Endothelial cell of umbilical vein (primary cell): ENCODE measurements around the gene CNTN5. TPM values are rescaled to one million over a fixed set of nuclear protein-coding genes. Genes with fewer than 3 reads are reported as not detected.

Experiments used
- BruUV-seq: library from RNA; stranded (reverse); fragments of 400-500 nt; replicated peaks from 2 replicates; lab custom pipeline; 2021; lab: Mats Ljungman, UMichigan
- CTCF ChIA-PET: fragments of 300-600, 350-600 bp; sonication (Branson Sonifier 250); formaldehyde crosslinking; loops from one replicate; lab custom pipeline; 2021; ENCODE audit warnings: antibody characterized with exemption, inconsistent platforms; lab: Charles Lee
- POLR2A ChIA-PET: fragments of 300-600, 350-600 bp; sonication (Branson Sonifier 250); formaldehyde crosslinking; loops from one replicate; lab custom pipeline; 2021; ENCODE audit warnings: antibody characterized with exemption, inconsistent platforms; lab: Charles Lee
- DNase-seq: peaks from one replicate; pipeline ENCODE4 v3.0.0-alpha.2; 2011; ENCODE audit warnings: low read depth, low spot score
- FAIRE-seq: peaks from 2 replicates; lab custom pipeline; 2011; peaks lifted over from hg19 to GRCh38; lab: Jason Lieb, UNC
- H2AFZ ChIP-seq: 2 replicates; pipeline ENCODE4 v1.6.0; 2012; ENCODE audit warnings: low read depth, low read length, control low read depth, inconsistent platforms
- H3K27ac ChIP-seq: 2 replicates; pipeline ENCODE4 v1.5.1; 2011; ENCODE audit warnings: low read depth, mild to moderate bottlenecking, control low read depth, low read length, moderate library complexity; ENCODE audit not compliant: insufficient read depth
- H3K27me3 ChIP-seq, 2 experiments: 2 replicates each; pipeline versions ENCODE4 v1.6.0 to v1.6.1; 2011; ENCODE audit warnings: low read length in 2 of 2, mixed read lengths in 1 of 2; ENCODE audit not compliant: control insufficient read depth in 2 of 2, insufficient read depth in 2 of 2
- H3K36me3 ChIP-seq, 2 experiments: 2 replicates in 1 of 2; 3 replicates in 1 of 2; pipeline ENCODE4 v1.5.1; 2011; ENCODE audit warnings: low read length in 2 of 2, mild to moderate bottlenecking in 1 of 2, moderate library complexity in 1 of 2; ENCODE audit not compliant: control insufficient read depth in 2 of 2, insufficient read depth in 2 of 2; ENCODE audit errors: extremely low read depth in 1 of 2
- H3K4me1 ChIP-seq: 3 replicates; pipeline ENCODE4 v1.5.1; 2011; ENCODE audit warnings: mild to moderate bottlenecking, low read length; ENCODE audit not compliant: control insufficient read depth, insufficient read depth; ENCODE audit errors: extremely low read depth
- H3K4me2 ChIP-seq: 2 replicates; pipeline ENCODE4 v1.6.1; 2011; ENCODE audit warnings: low read length, control low read depth, mixed read lengths; ENCODE audit not compliant: insufficient read depth
- H3K4me3 ChIP-seq, 3 experiments: fragments of 200-600 bp in 1 of 3; sonication (generic), shearing (Covaris generic) in 1 of 3; replicated peaks in 1 of 3; 2 replicates each; pipeline ENCODE4 v1.5.1; 2011 to 2016; ENCODE audit warnings: control low read depth in 3 of 3, low read length in 3 of 3, mild to moderate bottlenecking in 2 of 3, inconsistent platforms in 1 of 3, low read depth in 1 of 3, moderate library complexity in 1 of 3; ENCODE audit not compliant: insufficient read depth in 1 of 3
- H3K79me2 ChIP-seq: 2 replicates; pipeline ENCODE4 v1.6.0; 2012; ENCODE audit warnings: low read length, inconsistent platforms; ENCODE audit not compliant: control insufficient read depth, insufficient read depth
- H3K9ac ChIP-seq: replicated peaks from 2 replicates; pipeline ENCODE3; 2011; ENCODE audit warnings: low read length, control low read depth; ENCODE audit not compliant: insufficient read depth; ENCODE audit errors: extremely low read depth
- H3K9me1 ChIP-seq: replicated peaks from 3 replicates; pipeline ENCODE4 v1.6.0; 2011; ENCODE audit warnings: mild to moderate bottlenecking, low read length; ENCODE audit not compliant: control insufficient read depth, insufficient read depth; ENCODE audit errors: extremely low read depth
- H3K9me3 ChIP-seq: replicated peaks from 2 replicates; pipeline ENCODE4 v1.5.1; 2012; ENCODE audit warnings: low read length, inconsistent platforms; ENCODE audit not compliant: control insufficient read depth, insufficient read depth
- H4K20me1 ChIP-seq: replicated peaks from 2 replicates; pipeline ENCODE3; 2011; ENCODE audit warnings: mild to moderate bottlenecking, low read length; ENCODE audit not compliant: control insufficient read depth, insufficient read depth; ENCODE audit errors: extremely low read depth
- CTCF ChIP-seq, 2 donors: IDR thresholded peaks; 1 replicate in 1 of 2; 2 replicates in 1 of 2; pipeline ENCODE4 v1.5.1; 2011; ENCODE audit warnings: low read length in 2 of 2, mild to moderate bottlenecking in 2 of 2, moderate library complexity in 2 of 2, control low read depth in 1 of 2, inconsistent platforms in 1 of 2, low read depth in 1 of 2; ENCODE audit not compliant: insufficient read depth in 1 of 2; ENCODE audit errors: extremely low read depth in 1 of 2
- EZH2 ChIP-seq: IDR thresholded peaks from 2 replicates; pipeline ENCODE4 v1.6.1; 2012; ENCODE audit warnings: borderline replicate concordance, low read depth, mild to moderate bottlenecking, moderate library complexity, low read length, inconsistent platforms; ENCODE audit not compliant: severe bottlenecking
- FOS ChIP-seq: IDR thresholded peaks from 2 replicates; pipeline ENCODE4 v1.6.1; 2011; ENCODE audit warnings: mild to moderate bottlenecking, low read length, moderate library complexity, borderline replicate concordance; ENCODE audit not compliant: insufficient read depth
- GATA2 ChIP-seq: IDR thresholded peaks from 2 replicates; pipeline ENCODE4 v1.7.0; 2011; ENCODE audit warnings: low read depth, mild to moderate bottlenecking, moderate library complexity, mixed read lengths, low read length; ENCODE audit not compliant: insufficient read length, insufficient read depth
- JUN ChIP-seq: IDR thresholded peaks from 2 replicates; pipeline ENCODE4 v1.6.1; 2011; ENCODE audit warnings: borderline replicate concordance, low read depth; ENCODE audit not compliant: insufficient read length, insufficient read depth
- MAX ChIP-seq: IDR thresholded peaks from 2 replicates; pipeline ENCODE4 v1.6.1; 2011; ENCODE audit not compliant: insufficient read depth, insufficient read length
- MYC ChIP-seq: IDR thresholded peaks from one replicate; pipeline ENCODE4 v1.6.1; 2011; ENCODE audit warnings: mild to moderate bottlenecking, low read depth, low read length
- POLR2A ChIP-seq: IDR thresholded peaks from 2 replicates; pipeline ENCODE4 v1.6.1; 2012; ENCODE audit warnings: low read depth, mild to moderate bottlenecking, control low read depth, low read length
- POLR2AphosphoS5 ChIP-seq: IDR thresholded peaks from 2 replicates; pipeline ENCODE4 v1.6.1; 2012; ENCODE audit warnings: low read depth, mild to moderate bottlenecking, control low read depth, low read length, moderate library complexity; ENCODE audit not compliant: insufficient read depth
- dilution Hi-C: fragments of 300-500 bp; cut with MboI; formaldehyde crosslinking; loops from one replicate; pipeline ENCODE4 v1.15.0; 2019; ENCODE audit warnings: low sequenced_read_pairs; ENCODE audit not compliant: extremely low pct_ligation_motif_present
- intact Hi-C: fragments of 100-400 bp; cut with micrococcal nuclease; formaldehyde crosslinking; loops from one replicate; pipeline ENCODE4 v1.10.0; 2022
- polyA plus RNA-seq, 4 experiments: library from polyadenylated mRNA; depleted of rRNA in 3 of 4; stranded (reverse) in 3 of 4; unstranded in 1 of 4; fragments of >200 nt; gene quantifications; 2 replicates each; pipeline versions ENCODE4 v1.2.1 to v1.2.3, GENCODE V29; 2011 to 2012; ENCODE audit warnings: missing spikeins in 1 of 4
- total RNA-seq: library from RNA; stranded (reverse); gene quantifications from 2 replicates; pipeline ENCODE4 v1.2.3, GENCODE V29; 2021

Gene CNTN5
- total and polyA plus RNA-seq, 2 donors (not counting 3 experiments of a cell fraction or from before 2014, with no cell fraction given): not detected

GRCh38 chr11:99184146-99184545 is 163.4 kb downstream of the CNTN5 start:
- Histone ChIP-seq H2AFZ (no peak overlapping the region), H3K9me3 (no peaks in the 10 kb centered on the region), H3K27ac (no peak overlapping the region), H3K4me1 (no peaks in the 10 kb centered on the region), H3K27me3 (no peaks in the 10 kb centered on the region), H3K36me3 (no peaks in the 10 kb centered on the region), H3K4me2 (no peak overlapping the region), H3K79me2 (no peaks in the 10 kb centered on the region), H4K20me1 (no peaks in the 10 kb centered on the region), H3K9ac (no peak overlapping the region), H3K4me3 (no peak overlapping the region), H3K9me1 (no peaks in the 10 kb centered on the region)
- dilution Hi-C loops: no loop called here
- no TSS peak for BruUV-seq
- ChIA-PET POLR2A (no interaction called here), CTCF (no interaction called here)
- no peak for TF ChIP-seq FOS
- no peak for TF ChIP-seq EZH2
- no peak for TF ChIP-seq POLR2AphosphoS5
- no peak for TF ChIP-seq POLR2A
- no peak for FAIRE-seq
- intact Hi-C loops: no loop called here
- no peak for DNase-seq

GRCh38 chr11:99188221-99188620 is 167.5 kb downstream of the CNTN5 start:
- ChIA-PET POLR2A (no interaction called here), CTCF (no interaction called here)
- no TSS peak for BruUV-seq
- Histone ChIP-seq H2AFZ (no peak overlapping the region), H3K4me1 (no peaks in the 10 kb centered on the region), H3K27me3 (no peaks in the 10 kb centered on the region), H3K4me2 (no peak overlapping the region), H3K36me3 (no peaks in the 10 kb centered on the region), H3K79me2 (no peaks in the 10 kb centered on the region), H3K4me3 (no peak overlapping the region), H3K9ac (no peak overlapping the region), H3K27ac (no peak overlapping the region), H4K20me1 (no peaks in the 10 kb centered on the region), H3K9me3 (no peaks in the 10 kb centered on the region), H3K9me1 (no peaks in the 10 kb centered on the region)
- intact Hi-C loops (no loop called here), dilution Hi-C loops (no loop called here)
- DNase-seq (no peak), FAIRE-seq (no peak)
- no peak for TF ChIP-seq GATA2
- TF ChIP-seq MYC: no peak
- no peak for TF ChIP-seq MAX
- TF ChIP-seq CTCF (IDR thresholded peaks at IDR 0.05; ENCODE audit: extremely low read depth in 1 of 2, insufficient read depth in 1 of 2, low read depth in 1 of 2, low read length in 2 of 2): no peak
- no peak for TF ChIP-seq JUN
- TF ChIP-seq EZH2: no peak
- TF ChIP-seq FOS: no peak
- TF ChIP-seq POLR2AphosphoS5: no peak
- TF ChIP-seq POLR2A: no peak
